ENCODE measurements around the gene RPL10A.

RPL10A gene

GRCh38 chr6:35473075-35473849 is 5.1 kb downstream of the RPL10A start:
- Histone ChIP-seq H2AFZ (ENCODE audit: low read depth, low read length) (no peak overlapping the region), H3K36me3 (ENCODE audit: insufficient read depth, low read length) (peaks cover 48% of the 10 kb centered on the region), H3K4me3 (ENCODE audit: low read length) (no peak overlapping the region), H3K27me3 (ENCODE audit: insufficient read depth, low read length) (no peaks in the 10 kb centered on the region), H3K9me3 (ENCODE audit: low read length) (no peaks in the 10 kb centered on the region), H3K4me1 (ENCODE audit: insufficient read depth, low read length) (peaks cover 24% of the 10 kb centered on the region)

- Histone ChIP-seq H2AFZ (ENCODE audit: low read depth, low read length) (no peak overlapping the region), H3K27me3 (ENCODE audit: insufficient read depth, low read length) (no peaks in the 10 kb centered on the region), H3K4me3 (ENCODE audit: low read length) (no peak overlapping the region), H3K9me3 (ENCODE audit: low read length) (no peaks in the 10 kb centered on the region), H3K36me3 (ENCODE audit: insufficient read depth, low read length) (peaks cover 48% of the 10 kb centered on the region), H3K4me1 (ENCODE audit: insufficient read depth, low read length) (peaks cover 24% of the 10 kb centered on the region)
These were observed 5.6 kb downstream of the RPL10A start for GRCh38 chr6:35473850-35474130.

GRCh38 chr6:35474131-35474941 is 6.1 kb downstream of the RPL10A start:
- no peak overlapping the region for H2AFZ ChIP-seq (ENCODE audit: low read depth, low read length)
- no peak overlapping the region for H3K4me3 ChIP-seq (ENCODE audit: low read length)
- peaks cover 22% of the 10 kb centered on the region for H3K4me1 ChIP-seq (ENCODE audit: insufficient read depth, low read length)
- H3K9me3 ChIP-seq (ENCODE audit: low read length) = no peaks in the 10 kb centered on the region
- peaks cover 48% of the 10 kb centered on the region for H3K36me3 ChIP-seq (ENCODE audit: insufficient read depth, low read length)
- H3K27me3 ChIP-seq (ENCODE audit: insufficient read depth, low read length) = no peaks in the 10 kb centered on the region

- Histone ChIP-seq H3K27me3 (ENCODE audit: insufficient read depth, low read length) (no peaks in the 10 kb centered on the region), H2AFZ (ENCODE audit: low read depth, low read length) (no peak overlapping the region), H3K36me3 (ENCODE audit: insufficient read depth, low read length) (peaks cover 41% of the 10 kb centered on the region), H3K4me1 (ENCODE audit: insufficient read depth, low read length) (peaks cover 15% of the 10 kb centered on the region), H3K9me3 (ENCODE audit: low read length) (no peaks in the 10 kb centered on the region), H3K4me3 (ENCODE audit: low read length) (no peak overlapping the region)
These were observed 6.9 kb downstream of the RPL10A start for GRCh38 chr6:35474942-35475570.

- H3K4me3 ChIP-seq (ENCODE audit: low read length) = no peak overlapping the region
- no peaks in the 10 kb centered on the region for H3K9me3 ChIP-seq (ENCODE audit: low read length)
- no peaks in the 10 kb centered on the region for H3K27me3 ChIP-seq (ENCODE audit: insufficient read depth, low read length)
- peaks cover 11% of the 10 kb centered on the region for H3K4me1 ChIP-seq (ENCODE audit: insufficient read depth, low read length)
- no peak overlapping the region for H2AFZ ChIP-seq (ENCODE audit: low read depth, low read length)
- peaks cover 36% of the 10 kb centered on the region for H3K36me3 ChIP-seq (ENCODE audit: insufficient read depth, low read length)
These were observed 7.4 kb downstream of the RPL10A start for GRCh38 chr6:35475573-35475972.

- no peaks in the 10 kb centered on the region for H3K9me3 ChIP-seq (ENCODE audit: low read length)
- no peak overlapping the region for H3K4me3 ChIP-seq (ENCODE audit: low read length)
- no peak overlapping the region for H2AFZ ChIP-seq (ENCODE audit: low read depth, low read length)
- no peaks in the 10 kb centered on the region for H3K27me3 ChIP-seq (ENCODE audit: insufficient read depth, low read length)
- peaks cover 8% of the 10 kb centered on the region for H3K4me1 ChIP-seq (ENCODE audit: insufficient read depth, low read length)
- peaks cover 32% of the 10 kb centered on the region for H3K36me3 ChIP-seq (ENCODE audit: insufficient read depth, low read length)
These were observed 7.8 kb downstream of the RPL10A start for GRCh38 chr6:35476004-35476403.

GRCh38 chr6:35477028-35477427 is 8.8 kb downstream of the RPL10A start:
- Histone ChIP-seq H3K9me3 (ENCODE audit: low read length) (no peaks in the 10 kb centered on the region), H3K36me3 (ENCODE audit: insufficient read depth, low read length) (peaks cover 23% of the 10 kb centered on the region)

GRCh38 chr6:35477551-35478179 is 9.5 kb downstream of the RPL10A start:
- no peak overlapping the region for H2AFZ ChIP-seq (ENCODE audit: low read depth, low read length)
- H3K36me3 ChIP-seq (ENCODE audit: insufficient read depth, low read length) = peaks cover 17% of the 10 kb centered on the region
- H3K27me3 ChIP-seq (ENCODE audit: insufficient read depth, low read length) = no peaks in the 10 kb centered on the region
- peaks cover 6% of the 10 kb centered on the region for H3K4me1 ChIP-seq (ENCODE audit: insufficient read depth, low read length)
- no peak overlapping the region for H3K4me3 ChIP-seq (ENCODE audit: low read length)
- H3K9me3 ChIP-seq (ENCODE audit: low read length) = no peaks in the 10 kb centered on the region

More at GRCh38 chr6:35477028-35477427, 8.8 kb downstream of the RPL10A start:
- H2AFZ ChIP-seq (ENCODE audit: low read depth, low read length) = no peak overlapping the region
- H3K4me3 ChIP-seq (ENCODE audit: low read length) = no peak overlapping the region
- H3K27me3 ChIP-seq (ENCODE audit: insufficient read depth, low read length) = no peaks in the 10 kb centered on the region
- H3K4me1 ChIP-seq (ENCODE audit: insufficient read depth, low read length) = peaks cover 6% of the 10 kb centered on the region

- Histone ChIP-seq H2AFZ (ENCODE audit: low read depth, low read length) (no peak overlapping the region), H3K4me3 (ENCODE audit: low read length) (no peak overlapping the region), H3K36me3 (ENCODE audit: insufficient read depth, low read length) (peaks cover 14% of the 10 kb centered on the region), H3K27me3 (ENCODE audit: insufficient read depth, low read length) (no peaks in the 10 kb centered on the region), H3K4me1 (ENCODE audit: insufficient read depth, low read length) (peaks cover 6% of the 10 kb centered on the region), H3K9me3 (ENCODE audit: low read length) (no peaks in the 10 kb centered on the region)
These were observed 10.1 kb downstream of the RPL10A start for GRCh38 chr6:35478259-35478658.

GRCh38 chr6:35480176-35480575 is 12.0 kb downstream of the RPL10A start:
- Histone ChIP-seq H3K4me1 (ENCODE audit: insufficient read depth, low read length) (peaks cover 6% of the 10 kb centered on the region), H3K36me3 (ENCODE audit: insufficient read depth, low read length) (peaks cover 9% of the 10 kb centered on the region), H3K4me3 (ENCODE audit: low read length) (no peak overlapping the region), H3K9me3 (ENCODE audit: low read length) (no peaks in the 10 kb centered on the region), H2AFZ (ENCODE audit: low read depth, low read length) (no peak overlapping the region), H3K27me3 (ENCODE audit: insufficient read depth, low read length) (no peaks in the 10 kb centered on the region)

- Histone ChIP-seq H3K4me3 (ENCODE audit: low read length) (no peak overlapping the region), H3K27me3 (ENCODE audit: insufficient read depth, low read length) (no peaks in the 10 kb centered on the region)
These were observed 13.0 kb downstream of the RPL10A start for GRCh38 chr6:35481226-35481625.

GRCh38 chr6:35483062-35483461 is 14.9 kb downstream of the RPL10A start:
- H3K9me3 ChIP-seq (ENCODE audit: low read length) = no peaks in the 10 kb centered on the region
- no peak overlapping the region for H2AFZ ChIP-seq (ENCODE audit: low read depth, low read length)
- no peaks in the 10 kb centered on the region for H3K27me3 ChIP-seq (ENCODE audit: insufficient read depth, low read length)
- peaks cover 5% of the 10 kb centered on the region for H3K4me1 ChIP-seq (ENCODE audit: insufficient read depth, low read length)
- no peaks in the 10 kb centered on the region for H3K36me3 ChIP-seq (ENCODE audit: insufficient read depth, low read length)
- no peak overlapping the region for H3K4me3 ChIP-seq (ENCODE audit: low read length)

More at GRCh38 chr6:35481226-35481625, 13.0 kb downstream of the RPL10A start:
- peaks cover under 1% of the 10 kb centered on the region for H3K36me3 ChIP-seq (ENCODE audit: insufficient read depth, low read length)
- H3K9me3 ChIP-seq (ENCODE audit: low read length) = no peaks in the 10 kb centered on the region
- H3K4me1 ChIP-seq (ENCODE audit: insufficient read depth, low read length) = peaks cover 11% of the 10 kb centered on the region
- no peak overlapping the region for H2AFZ ChIP-seq (ENCODE audit: low read depth, low read length)

- H3K27me3 ChIP-seq (ENCODE audit: insufficient read depth, low read length) = no peaks in the 10 kb centered on the region
- H3K4me1 ChIP-seq (ENCODE audit: insufficient read depth, low read length) = peaks cover 5% of the 10 kb centered on the region
- no peaks in the 10 kb centered on the region for H3K9me3 ChIP-seq (ENCODE audit: low read length)
- H3K36me3 ChIP-seq (ENCODE audit: insufficient read depth, low read length) = no peaks in the 10 kb centered on the region
- no peak overlapping the region for H3K4me3 ChIP-seq (ENCODE audit: low read length)
- no peak overlapping the region for H2AFZ ChIP-seq (ENCODE audit: low read depth, low read length)
These were observed 15.3 kb downstream of the RPL10A start for GRCh38 chr6:35483490-35483889.

All from neuron (in vitro differentiated cells).